GM18858 (cell line): Measurements from ENCODE around the gene FNDC5.

Experiments used
- ATAC-seq: cut with Tn5 transposase; IDR thresholded peaks from one replicate; pipeline ENCODE4 v1.9.1; 2021; ENCODE audit not compliant: unreplicated experiment

FNDC5 gene

GRCh38 chr1:32867151-32867550, 3.6 kb downstream of the FNDC5 start:
- no peak for ATAC-seq

GRCh38 chr1:32865639-32866405, 4.9 kb downstream of the FNDC5 start:
- no peak for ATAC-seq

GRCh38 chr1:32864375-32865019, 6.2 kb downstream of the FNDC5 start:
- no peak for ATAC-seq

GRCh38 chr1:32863881-32864245, 6.8 kb downstream of the FNDC5 start:
- no peak for ATAC-seq

GRCh38 chr1:32863218-32863880, 7.4 kb downstream of the FNDC5 start:
- no peak for ATAC-seq

GRCh38 chr1:32861904-32862695, 8.6 kb downstream of the FNDC5 start:
- no peak for ATAC-seq

GRCh38 chr1:32860566-32860965, 10.1 kb downstream of the FNDC5 start:
- no peak for ATAC-seq

- ATAC-seq: no peak
Observed at GRCh38 chr1:32859915-32860314, 10.8 kb downstream of the FNDC5 start.

GRCh38 chr1:32858791-32859190, 11.9 kb downstream of the FNDC5 start:
- ATAC-seq: no peak

GRCh38 chr1:32858136-32858535, 12.6 kb downstream of the FNDC5 start:
- no peak for ATAC-seq

GRCh38 chr1:32855861-32856617, 14.7 kb downstream of the FNDC5 start:
- ATAC-seq: no peak

GRCh38 chr1:32848354-32849063, 22.2 kb downstream of the FNDC5 start:
- ATAC-seq: no peak

- no peak for ATAC-seq
Observed at GRCh38 chr1:32831878-32832277, 38.8 kb downstream of the FNDC5 start.

GRCh38 chr1:32830092-32830852, 40.4 kb downstream of the FNDC5 start:
- no peak for ATAC-seq

GRCh38 chr1:32828341-32828740, 42.4 kb downstream of the FNDC5 start:
- no peak for ATAC-seq

GRCh38 chr1:32825181-32825580, 45.5 kb downstream of the FNDC5 start:
- ATAC-seq: no peak

- ATAC-seq: no peak
Observed at GRCh38 chr1:32818804-32819541, 51.7 kb downstream of the FNDC5 start.
